GM10248 (cell line): ENCODE results near the gene UPK3A.

Experiments
- CTCF ChIA-PET: fragments of 300-600 bp; sonication (Branson Sonifier 250); formaldehyde crosslinking; extraction: SDS; loops from one replicate; lab custom pipeline; 2021; ENCODE audit warnings: antibody characterized with exemption; lab: Yijun Ruan, JAX
- POLR2A ChIA-PET: fragments of 350-650 bp; sonication (Branson Sonifier 250); formaldehyde crosslinking; extraction: SDS; loops from one replicate; lab custom pipeline; 2020; ENCODE audit warnings: antibody characterized with exemption; lab: Yijun Ruan, JAX
- DNase-seq: peaks from one replicate; pipeline ENCODE4 v3.0.0; 2012; ENCODE audit errors: extremely low spot score
- CTCF ChIP-seq: IDR thresholded peaks from 2 replicates; pipeline ENCODE4 v1.5.1; 2012; ENCODE audit warnings: mild to moderate bottlenecking, low read depth; ENCODE audit errors: extremely low read depth, missing control alignments, control extremely low read depth

The UPK3A gene

GRCh38 chr22:45263463-45264269 lies 21.1 kb upstream of the UPK3A start:
- CTCF ChIA-PET: interaction anchor here (0.7 to 3.4 kb wide), 16 partner anchors 9 to 290 kb away, joined by 3 to 27 read pairs (median 4); no protein-coding TSS in a partner anchor
- peak; percentile 92 for TF ChIP-seq CTCF
- peak; percentile 80 for DNase-seq
- POLR2A ChIA-PET: no interaction called here

- CTCF ChIA-PET: interaction anchor here (2.6 kb wide), 1 partner anchor 20 kb away, joined by 10 read pairs; no protein-coding TSS in a partner anchor
- no peak for DNase-seq
- POLR2A ChIA-PET: no interaction called here
- TF ChIP-seq CTCF: no peak
Measured at GRCh38 chr22:45265535-45265934, 19.2 kb upstream of the UPK3A start.

GRCh38 chr22:45268167-45268957 lies 16.4 kb upstream of the UPK3A start:
- POLR2A ChIA-PET: no interaction called here
- no peak for DNase-seq
- TF ChIP-seq CTCF: no peak
- CTCF ChIA-PET: interaction anchor here (1.2 to 1.9 kb wide), 5 partner anchors 13 to 309 kb away, joined by 3 to 4 read pairs (median 4); no protein-coding TSS in a partner anchor

- ChIA-PET POLR2A (no interaction called here), CTCF (interaction anchor here (1.1 to 2.1 kb wide), 3 partner anchors 56 to 168 kb away, joined by 3 to 11 read pairs (median 3); no protein-coding TSS in a partner anchor)
- peak; percentile 97 for TF ChIP-seq CTCF
- peak; percentile 89 for DNase-seq
Measured at GRCh38 chr22:45268958-45269844, 15.5 kb upstream of the UPK3A start.

- DNase-seq: no peak
- ChIA-PET CTCF (interaction anchor here (1.0 to 2.1 kb wide), 6 partner anchors 55 to 725 kb away, joined by 3 to 11 read pairs (median 3); no protein-coding TSS in a partner anchor), POLR2A (no interaction called here)
Measured at GRCh38 chr22:45270095-45271020, 14.4 kb upstream of the UPK3A start.

More at GRCh38 chr22:45270095-45271020, 14.4 kb upstream of the UPK3A start:
- no peak for TF ChIP-seq CTCF
